ENCODE data around the gene SCYL3. TPM values are rescaled to one million over a fixed set of nuclear protein-coding genes. Genes with fewer than 3 reads are reported as not detected.
A peak's percentile ranks its signal among the peaks of the same experiment; 100 is the strongest.

Gene SCYL3
- total RNA-seq: 1 to 10 TPM; 3.5 to 3.6 TPM
- polyA plus RNA-seq (2013, experiment 1 of 2): 15.0 TPM
- 20.0 TPM for polyA plus RNA-seq (2013, experiment 2 of 2)
- total RNA-seq: 18.5 to 85.1 (median 46.2) reads per million in 172 experiments

GRCh38 chr1:169893645-169894423 lies at the start of gene SCYL3:
Gene SCYL3 (minus strand): TSS chr1:169893896. CDS start chr1:169888840, 5,056 bp downstream.
- H3K27me3 ChIP-seq (ENCODE audit: control insufficient read depth in 1 of 2, insufficient read depth in 2 of 2, low read length in 2 of 2): no peaks in the 10 kb centered on the region
- DNase-seq: peak; percentile 78 to 97 (median 86)
- ChIA-PET POLR2A (interaction anchor here (0.7 to 4.5 kb wide), 29 partner anchors 8 to 1888 kb away, joined by 3 to 43 read pairs (median 4); partner anchors contain the start of genes BLZF1, F5, FMO4 and GORAB), CTCF (interaction anchor here (0.6 to 2.2 kb wide), 6 partner anchors 17 to 1591 kb away, joined by 3 to 6 read pairs (median 4); partner anchors contain the start of genes FMO4, KIFAP3, PRRC2C and SELL)
- Mint-ChIP-seq H3K4me1 (ENCODE audit: low read depth) (peaks cover 52% of the 10 kb centered on the region), H3K4me3 (peak within 1 kb of the TSS; percentile 97), H3K27ac (peak within 1 kb of the TSS; percentile 99), H3K9me3 (no peaks in the 10 kb centered on the region), H3K27me3 (no peaks in the 10 kb centered on the region), H3K36me3 (ENCODE audit: low read depth) (peaks cover 13% of the 10 kb centered on the region)
- H3K9me3 ChIP-seq (ENCODE audit: control insufficient read depth in 1 of 2, insufficient read depth in 1 of 2, low read length in 2 of 2): no peaks in the 10 kb centered on the region
- intact Hi-C loops (cut with DNase I, micrococcal nuclease): loop anchor here (1.0 to 10.0 kb wide), 13 partner anchors 99 to 1959 kb away; partner anchors contain the start of genes BLZF1 (in 2 of the 2), NME7 (in 2 of the 2), DCAF6 (in 1 of the 2) and F5 (in 1 of the 2)
- peaks cover 23% of the 10 kb centered on the region for H3K4me1 ChIP-seq (ENCODE audit: insufficient read depth, low read length)
- no peaks in the 10 kb centered on the region for H3K36me3 ChIP-seq (ENCODE audit: insufficient read depth, low read length)
- no peak for TF ChIP-seq CTCF (IDR thresholded peaks at IDR 0.05)
- peak within 1 kb of the TSS; percentile 98 to 100 for H3K27ac ChIP-seq (ENCODE audit: low read depth in 1 of 2, low read length in 2 of 2)
- H3K4me3 ChIP-seq (ENCODE audit: low read length): peak within 1 kb of the TSS; percentile 79
- peak; percentile 82 for ATAC-seq (ENCODE audit: poor library complexity)

- peaks cover 3% of the 10 kb centered on the region for H3K36me3 ChIP-seq (ENCODE audit: insufficient read depth, low read length)
- no peak overlapping the region for H3K4me3 ChIP-seq (ENCODE audit: low read length)
- ChIA-PET CTCF (no interaction called here), POLR2A (no interaction called here)
- H3K9me3 Mint-ChIP-seq: no peaks in the 10 kb centered on the region
- no peaks in the 10 kb centered on the region for H3K4me1 Mint-ChIP-seq (ENCODE audit: low read depth)
- no peak overlapping the region for H3K4me3 Mint-ChIP-seq
- no peak for TF ChIP-seq CTCF (IDR thresholded peaks at IDR 0.05)
- no peaks in the 10 kb centered on the region for H3K9me3 ChIP-seq (ENCODE audit: control insufficient read depth in 1 of 2, insufficient read depth in 1 of 2, low read length in 2 of 2)
- H3K27ac Mint-ChIP-seq: no peak overlapping the region
- no peak overlapping the region for H3K27ac ChIP-seq (ENCODE audit: low read depth in 1 of 2, low read length in 2 of 2)
- H3K27me3 Mint-ChIP-seq: no peaks in the 10 kb centered on the region
- H3K27me3 ChIP-seq (ENCODE audit: control insufficient read depth in 1 of 2, insufficient read depth in 2 of 2, low read length in 2 of 2): no peaks in the 10 kb centered on the region
- DNase-seq: no peak
- no peaks in the 10 kb centered on the region for H3K36me3 Mint-ChIP-seq (ENCODE audit: low read depth)
- intact Hi-C loops (cut with DNase I, micrococcal nuclease): no loop called here
- ATAC-seq (ENCODE audit: poor library complexity): no peak
- H3K4me1 ChIP-seq (ENCODE audit: insufficient read depth, low read length): no peaks in the 10 kb centered on the region
Measured at GRCh38 chr1:169941982-169942830, 48.5 kb upstream of the SCYL3 start.

- Histone ChIP-seq H3K4me3 (ENCODE audit: low read length) (no peak overlapping the region), H3K36me3 (ENCODE audit: insufficient read depth, low read length) (no peaks in the 10 kb centered on the region), H3K27ac (ENCODE audit: low read depth in 1 of 2, low read length in 2 of 2) (no peak overlapping the region), H3K9me3 (ENCODE audit: control insufficient read depth in 1 of 2, insufficient read depth in 1 of 2, low read length in 2 of 2) (no peaks in the 10 kb centered on the region), H3K27me3 (ENCODE audit: control insufficient read depth in 1 of 2, insufficient read depth in 2 of 2, low read length in 2 of 2) (no peaks in the 10 kb centered on the region), H3K4me1 (ENCODE audit: insufficient read depth, low read length) (no peaks in the 10 kb centered on the region)
- intact Hi-C loops (cut with DNase I, micrococcal nuclease): loop anchor here in 1 of 2 experiments (5.0 kb wide), 1 partner anchor 1378 kb away; the partner anchor contains the start of gene FMO4
- Mint-ChIP-seq H3K27me3 (no peaks in the 10 kb centered on the region), H3K27ac (no peak overlapping the region), H3K36me3 (ENCODE audit: low read depth) (no peaks in the 10 kb centered on the region), H3K9me3 (no peaks in the 10 kb centered on the region), H3K4me3 (no peak overlapping the region), H3K4me1 (ENCODE audit: low read depth) (no peaks in the 10 kb centered on the region)
- ATAC-seq (ENCODE audit: poor library complexity) (no peak), DNase-seq (no peak)
- ChIA-PET POLR2A (no interaction called here), CTCF (no interaction called here)
- TF ChIP-seq CTCF (IDR thresholded peaks at IDR 0.05): no peak
Measured at GRCh38 chr1:169933984-169934725, 40.5 kb upstream of the SCYL3 start.
